Ovary (tissue), 3 donors: ENCODE data around the gene POU6F2.

Experiments used
- EP300 ChIP-seq: sonication (generic); formaldehyde crosslinking; IDR thresholded peaks from one replicate; pipeline ENCODE4 v1.6.1; 2017; ENCODE audit warnings: antibody characterized with exemption
- POLR2A ChIP-seq: fragments of 450-650 bp; IDR thresholded peaks from one replicate; pipeline ENCODE4 v1.6.1; 2017; ENCODE audit warnings: antibody characterized with exemption, mild to moderate bottlenecking, moderate library complexity
- TF ChIP-seq, protein P1 (sequence below), 3 donors: fragments of 450-650 bp in 2 of 3; fragments of 200-600 bp in 1 of 3; IDR thresholded peaks; one replicate each; pipeline versions ENCODE4 v1.5.1 to v1.8.0; 2016 to 2022; ENCODE audit warnings: antibody characterized with exemption in 3 of 3, mild to moderate bottlenecking in 1 of 3
- donor health status: DM: no; HTN: no; CAD: no.

GRCh38 chr7:39415091-39415787 is 437.5 kb downstream of the POU6F2 start:
- TF ChIP-seq, protein P1, sequence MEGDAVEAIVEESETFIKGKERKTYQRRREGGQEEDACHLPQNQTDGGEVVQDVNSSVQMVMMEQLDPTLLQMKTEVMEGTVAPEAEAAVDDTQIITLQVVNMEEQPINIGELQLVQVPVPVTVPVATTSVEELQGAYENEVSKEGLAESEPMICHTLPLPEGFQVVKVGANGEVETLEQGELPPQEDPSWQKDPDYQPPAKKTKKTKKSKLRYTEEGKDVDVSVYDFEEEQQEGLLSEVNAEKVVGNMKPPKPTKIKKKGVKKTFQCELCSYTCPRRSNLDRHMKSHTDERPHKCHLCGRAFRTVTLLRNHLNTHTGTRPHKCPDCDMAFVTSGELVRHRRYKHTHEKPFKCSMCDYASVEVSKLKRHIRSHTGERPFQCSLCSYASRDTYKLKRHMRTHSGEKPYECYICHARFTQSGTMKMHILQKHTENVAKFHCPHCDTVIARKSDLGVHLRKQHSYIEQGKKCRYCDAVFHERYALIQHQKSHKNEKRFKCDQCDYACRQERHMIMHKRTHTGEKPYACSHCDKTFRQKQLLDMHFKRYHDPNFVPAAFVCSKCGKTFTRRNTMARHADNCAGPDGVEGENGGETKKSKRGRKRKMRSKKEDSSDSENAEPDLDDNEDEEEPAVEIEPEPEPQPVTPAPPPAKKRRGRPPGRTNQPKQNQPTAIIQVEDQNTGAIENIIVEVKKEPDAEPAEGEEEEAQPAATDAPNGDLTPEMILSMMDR (IDR thresholded peaks at IDR 0.05): no peak
- no peak for TF ChIP-seq POLR2A
- TF ChIP-seq EP300: no peak
